HG03439 (cell line): ENCODE results near the gene TRIM56.
"Not testable (repeated sequence)": the region's sequence is repeated elsewhere in the genome, so short reads cannot be mapped to it uniquely, and the experiment has no call there.

Source experiments
- ATAC-seq: cut with Tn5 transposase; IDR thresholded peaks from one replicate; pipeline ENCODE4 v1.9.1; 2021; ENCODE audit warnings: mild to moderate bottlenecking, moderate library complexity; ENCODE audit not compliant: unreplicated experiment

TRIM56 gene

GRCh38 chr7:101088858-101089529 is 3.7 kb downstream of the TRIM56 start:
- ATAC-seq: no peak

GRCh38 chr7:101089876-101090275 is 4.6 kb downstream of the TRIM56 start:
- no peak for ATAC-seq

GRCh38 chr7:101092266-101092905 is 7.1 kb downstream of the TRIM56 start:
- not testable (repeated sequence) for ATAC-seq

- no peak for ATAC-seq
Measured at GRCh38 chr7:101093906-101094305, 8.6 kb downstream of the TRIM56 start.

DNA sequence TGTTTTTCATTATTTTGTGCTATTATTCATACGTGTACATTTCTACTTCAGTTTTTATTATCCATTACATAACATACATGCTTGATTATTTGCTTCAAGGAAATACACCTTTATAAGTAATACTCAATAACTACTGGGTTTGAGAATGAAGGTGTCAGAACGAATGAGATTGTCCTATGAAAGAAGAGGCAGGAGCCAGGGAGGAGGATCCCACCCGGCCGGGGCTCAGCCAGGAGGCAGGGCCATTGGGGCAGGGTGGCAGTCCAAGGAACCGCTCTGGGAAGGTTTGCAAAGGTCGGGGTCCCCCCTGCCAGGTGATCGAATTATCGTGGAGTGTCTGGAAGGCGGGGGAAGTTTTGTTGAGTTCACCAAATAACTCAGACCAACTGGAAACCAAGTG is 9.1 kb downstream of the TRIM56 start:
- ATAC-seq: no peak

DNA sequence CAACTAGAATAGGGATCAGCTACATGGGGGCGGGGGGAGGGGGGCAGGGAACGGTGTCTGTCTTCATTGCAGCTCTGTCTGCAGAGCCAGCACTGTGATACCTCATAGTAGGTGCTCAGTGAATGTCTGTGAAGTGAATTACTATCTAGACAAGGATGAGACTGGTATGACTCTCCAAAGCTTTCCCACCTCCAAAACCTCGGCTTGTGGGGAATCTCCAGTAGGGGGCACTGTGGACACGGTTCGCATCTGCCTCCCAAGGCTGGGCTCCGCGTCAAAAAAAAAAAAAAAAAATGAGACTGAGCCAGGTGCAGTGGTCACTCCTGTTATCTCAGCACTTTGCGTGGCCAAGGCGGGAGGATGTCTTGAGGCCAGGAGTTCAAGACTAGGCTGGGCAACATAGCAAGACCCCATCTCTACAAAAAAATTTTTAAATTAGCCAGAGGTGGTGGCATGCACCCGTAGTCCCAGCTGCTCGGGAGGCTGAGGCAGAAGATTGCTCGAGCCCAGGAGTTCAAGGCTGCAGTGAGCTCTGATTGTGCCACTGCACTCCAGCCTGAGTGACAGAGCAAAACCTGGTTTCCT is 9.6 kb downstream of the TRIM56 start:
- ATAC-seq: no peak

GRCh38 chr7:101096331-101096956 is 11.2 kb downstream of the TRIM56 start:
- ATAC-seq: no peak

DNA sequence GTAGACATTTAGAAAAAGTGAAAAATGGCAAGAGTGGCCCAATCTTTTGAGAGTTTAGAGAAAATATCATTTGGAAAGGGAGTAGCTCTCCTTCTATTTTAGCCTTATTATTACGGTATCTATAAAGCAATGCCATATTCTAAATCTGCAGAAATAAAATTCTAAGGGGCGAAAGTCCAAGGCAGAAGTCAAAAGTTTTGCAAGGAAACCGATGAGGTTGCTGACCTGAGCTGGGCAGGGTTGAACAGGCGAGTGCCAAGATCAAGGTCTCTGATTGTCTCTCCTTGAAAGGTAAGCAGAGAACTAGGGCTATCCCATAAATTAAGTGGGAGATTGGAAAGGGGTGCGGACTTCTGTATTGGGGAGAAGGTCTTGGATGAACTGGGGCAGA is 11.7 kb downstream of the TRIM56 start:
- no peak for ATAC-seq

DNA sequence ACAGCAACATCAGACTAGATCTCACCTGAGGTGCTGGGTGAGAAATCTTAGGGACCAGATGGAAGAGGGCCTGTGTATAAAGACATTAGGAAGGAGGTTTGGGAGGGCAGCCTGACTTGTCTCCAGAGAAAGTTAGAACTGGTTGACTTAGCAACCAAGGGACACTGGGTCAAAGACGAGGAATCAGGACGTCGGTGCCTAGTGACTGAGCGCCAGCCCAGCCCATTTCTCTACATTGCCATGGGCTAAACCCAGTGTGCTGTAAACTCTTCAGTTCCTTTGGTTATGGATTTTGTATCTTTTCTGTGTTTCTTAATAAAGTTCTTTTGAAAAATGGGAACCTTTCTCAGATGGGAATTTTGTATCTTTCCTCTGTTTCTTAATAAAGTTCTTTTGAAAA is 12.3 kb downstream of the TRIM56 start:
- ATAC-seq: no peak

GRCh38 chr7:101099969-101100781 is 14.9 kb downstream of the TRIM56 start:
- no peak for ATAC-seq

DNA sequence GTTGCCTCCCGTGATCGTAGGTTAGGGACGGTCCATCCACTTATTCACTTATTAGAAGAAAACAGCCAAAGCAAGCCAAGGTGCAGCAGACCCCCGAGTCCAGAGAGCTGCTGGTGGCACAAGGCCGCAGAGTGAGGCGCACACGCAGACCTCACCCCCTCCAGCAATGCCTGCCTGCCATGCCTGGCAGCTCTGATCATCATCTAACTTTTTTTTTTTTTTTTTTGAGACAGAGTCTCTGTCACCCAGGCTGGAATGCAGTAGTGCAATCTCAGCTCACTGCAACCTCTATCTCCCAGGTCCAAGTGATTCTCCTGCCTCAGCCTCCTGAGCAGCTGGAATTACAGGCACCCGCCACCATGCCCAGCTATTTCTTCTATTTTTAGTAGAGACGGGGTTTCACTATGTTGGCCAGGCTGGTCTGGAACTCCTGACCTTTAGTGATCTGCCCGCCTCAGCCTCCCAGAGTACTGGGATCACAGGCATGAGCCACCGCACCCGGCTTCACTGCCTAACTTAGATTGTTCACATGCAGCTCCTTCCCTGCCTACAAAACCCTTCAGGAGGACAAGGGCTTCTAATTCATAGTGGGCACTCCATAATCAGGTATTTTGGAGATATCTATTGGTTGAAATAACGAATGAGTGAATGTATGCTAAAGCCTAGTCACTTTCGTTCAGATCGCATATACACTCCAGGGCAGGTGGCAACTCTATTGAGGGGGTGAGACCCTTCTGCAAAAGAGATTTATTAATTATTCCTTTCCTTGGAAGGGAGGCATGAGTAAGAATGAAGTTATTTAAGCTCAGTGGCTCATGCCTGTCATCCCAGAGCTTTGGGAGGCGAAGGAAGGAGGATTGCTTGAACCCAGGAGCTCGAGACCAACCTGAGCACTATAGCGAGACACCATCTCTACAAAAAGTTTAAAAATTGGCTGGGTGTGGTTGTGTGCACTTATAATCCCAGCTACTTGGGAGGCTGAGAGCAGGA is 15.9 kb downstream of the TRIM56 start:
- ATAC-seq: no peak

- ATAC-seq: no peak
Measured at GRCh38 chr7:101102026-101102425, 16.7 kb downstream of the TRIM56 start.

- ATAC-seq: not testable (repeated sequence)
Measured at GRCh38 chr7:101103701-101104100, 18.4 kb downstream of the TRIM56 start.

DNA sequence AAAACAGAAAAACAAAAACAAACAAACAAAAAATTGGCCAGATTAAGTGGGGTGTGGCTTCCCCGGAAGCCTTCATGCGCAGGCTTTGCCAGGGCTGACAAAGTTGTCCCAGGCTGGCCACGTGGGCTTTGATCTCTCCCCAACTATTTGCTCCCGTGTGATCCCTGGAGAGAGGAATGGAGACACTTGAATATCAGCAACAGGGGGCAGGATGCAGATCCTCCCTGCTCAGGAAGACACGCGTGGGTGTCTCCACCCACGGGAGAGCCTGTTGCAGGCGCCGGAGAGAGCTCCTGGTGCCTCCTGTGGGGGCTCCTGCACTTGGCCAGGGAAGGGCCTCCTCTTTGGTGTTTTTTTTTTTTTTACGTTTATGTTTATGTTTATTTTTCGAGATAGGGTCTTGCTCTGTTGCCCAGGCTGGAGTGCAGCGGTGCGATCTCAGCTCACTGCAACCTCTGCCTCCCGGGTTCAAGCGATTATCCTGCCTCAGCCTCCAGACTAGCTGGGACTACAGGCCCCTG is 19.0 kb downstream of the TRIM56 start:
- ATAC-seq: no peak

DNA sequence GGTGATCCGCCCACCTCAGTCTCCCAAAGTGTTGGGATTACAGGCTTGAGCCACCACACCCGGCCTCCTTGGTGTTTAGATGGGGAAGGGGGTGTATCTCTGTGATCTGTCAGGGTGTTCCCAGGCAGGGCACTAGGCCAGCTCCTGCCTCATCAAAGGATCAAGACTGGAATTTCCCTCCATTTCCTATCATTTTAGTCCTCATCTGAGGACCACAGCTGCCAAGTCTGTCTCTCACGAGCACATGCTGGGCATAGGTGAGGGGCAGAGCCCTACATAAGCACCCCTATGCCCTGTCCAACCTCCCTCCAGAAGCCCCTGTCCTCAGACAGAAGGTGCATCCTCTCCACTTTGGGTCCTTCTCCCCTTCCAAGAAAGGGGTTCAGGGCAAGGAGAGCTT is 19.5 kb downstream of the TRIM56 start:
- no peak for ATAC-seq

DNA sequence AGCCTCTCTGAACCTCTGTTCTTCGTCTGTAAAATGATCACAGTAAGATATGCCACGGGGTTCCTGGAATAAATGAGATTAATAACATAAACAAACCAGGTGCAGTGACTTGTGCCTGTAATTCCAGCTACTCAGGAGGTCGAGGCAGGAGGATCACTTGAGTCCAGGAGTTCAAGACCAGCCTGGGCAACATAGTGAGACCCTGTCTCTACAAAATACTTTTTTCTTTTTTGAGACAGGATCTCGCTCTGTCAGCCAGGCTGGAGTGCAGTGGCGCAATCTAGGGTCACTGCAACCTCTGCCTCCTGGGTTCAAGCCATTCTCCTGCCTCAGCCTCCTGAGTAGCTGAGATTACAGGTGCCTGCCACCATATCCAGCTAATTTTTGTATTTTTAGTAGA is 20.0 kb downstream of the TRIM56 start:
- ATAC-seq: not testable (repeated sequence)

- no peak for ATAC-seq
Measured at GRCh38 chr7:101106386-101106785, 21.1 kb downstream of the TRIM56 start.

DNA sequence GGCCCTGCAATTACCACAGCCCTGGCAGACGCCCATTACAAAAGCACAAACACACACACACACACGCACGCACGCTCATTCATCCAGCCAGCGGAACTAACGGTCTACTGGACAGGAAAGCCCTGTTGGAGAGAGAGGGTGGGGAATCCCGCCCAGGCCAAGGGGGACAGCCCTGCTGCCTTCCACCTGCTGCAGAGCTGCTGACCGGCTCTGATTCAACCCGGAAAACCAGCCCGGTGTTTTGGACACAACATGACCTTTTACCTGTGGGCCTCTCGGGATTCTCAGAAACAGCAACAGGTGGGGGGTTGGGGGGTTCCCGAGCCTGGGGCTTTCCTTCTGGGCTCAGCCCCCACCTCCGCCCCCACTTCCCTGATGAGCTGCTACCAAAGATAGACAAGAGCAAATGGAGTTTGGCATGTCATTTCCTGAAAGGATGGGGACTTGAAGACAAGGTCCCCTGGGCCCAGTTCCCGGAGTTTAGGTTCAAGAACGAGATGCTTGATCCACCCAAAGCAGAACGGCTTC is 23.1 kb downstream of the TRIM56 start:
- ATAC-seq: no peak

- no peak for ATAC-seq
Measured at GRCh38 chr7:101108961-101109360, 23.7 kb downstream of the TRIM56 start.
